NOMO-1 (cell line): Measurements from ENCODE around the gene MC1R.

ENCODE experiments used
- DNase-seq, 2 experiments: peaks; one replicate each; lab custom pipeline; 2025; ENCODE audit not compliant: unreplicated experiment in 2 of 2; lab: John Stamatoyannopoulos, UW

MC1R gene

GRCh38 chr16:89895482-89896250 lies 23.0 kb upstream of the MC1R start:
- no peak for DNase-seq

- DNase-seq = no peak
These were observed 21.5 kb upstream of the MC1R start for GRCh38 chr16:89897204-89897603.

DNA sequence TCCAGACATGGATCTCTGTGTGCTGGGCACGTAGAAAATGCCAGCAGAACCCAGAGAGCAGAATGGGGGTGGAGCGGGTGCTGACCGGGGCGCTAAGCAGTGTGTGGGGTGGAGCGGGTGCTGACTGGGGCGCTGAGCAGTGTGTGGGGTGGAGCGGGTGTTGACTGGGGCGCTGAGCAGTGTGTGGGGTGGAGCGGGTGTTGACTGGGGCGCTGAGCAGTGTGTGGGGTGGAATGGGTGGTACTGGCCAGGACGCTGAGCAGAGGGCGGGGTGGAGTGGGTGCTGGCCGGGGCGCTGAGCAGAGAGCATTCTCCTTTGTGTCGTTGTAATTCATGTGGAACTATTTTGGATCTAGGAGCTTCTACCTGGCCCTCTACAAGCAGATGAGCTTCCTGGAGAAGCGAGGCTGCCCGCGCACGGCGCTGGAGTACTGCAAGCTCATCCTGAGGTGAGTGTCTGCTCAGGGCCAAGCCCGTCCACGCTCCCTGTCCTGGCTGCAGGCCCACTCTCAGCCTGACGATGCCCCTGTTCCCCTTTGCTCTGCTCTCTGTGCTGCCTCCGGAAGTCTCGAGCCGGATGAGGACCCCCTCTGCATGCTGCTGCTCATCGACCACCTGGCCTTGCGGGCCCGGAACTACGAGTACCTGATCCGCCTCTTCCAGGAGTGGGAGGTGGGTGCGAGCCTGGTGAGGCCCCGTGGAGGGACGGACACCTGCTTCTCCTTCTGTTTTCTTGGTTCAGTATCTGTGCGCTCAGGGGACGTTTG lies 20.3 kb upstream of the MC1R start:
- DNase-seq = no peak

DNA sequence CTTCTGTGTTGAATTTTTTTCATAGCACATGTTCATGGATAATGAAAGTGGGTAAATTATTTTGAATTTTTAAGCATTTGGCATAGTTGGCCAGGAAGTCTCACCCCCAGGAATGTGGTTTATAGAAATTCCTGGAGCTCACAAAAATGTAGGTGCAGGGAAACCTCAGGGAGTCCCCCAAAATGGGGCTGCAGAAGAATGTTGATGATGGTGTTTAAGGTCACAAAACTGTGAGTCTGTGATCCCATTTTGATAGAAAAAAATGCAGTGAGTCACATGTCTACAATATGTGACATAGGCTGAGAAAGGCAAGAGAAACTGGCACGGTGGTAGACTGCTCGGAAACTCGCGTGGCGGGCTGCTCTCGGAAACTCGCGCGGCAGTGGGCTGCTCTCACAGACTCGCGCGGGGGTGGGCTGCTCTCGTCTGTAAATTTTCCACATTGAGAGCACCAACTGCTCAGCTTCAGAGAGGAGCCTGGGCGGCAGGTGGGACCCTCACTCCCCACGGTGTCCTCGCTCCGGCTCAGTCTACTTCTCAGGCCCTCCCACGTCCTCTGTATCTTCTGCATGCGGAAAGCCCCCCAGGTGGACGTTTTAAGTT lies 18.7 kb upstream of the MC1R start:
- DNase-seq = no peak

GRCh38 chr16:89900885-89901284 lies 17.8 kb upstream of the MC1R start:
- DNase-seq = no peak

DNA sequence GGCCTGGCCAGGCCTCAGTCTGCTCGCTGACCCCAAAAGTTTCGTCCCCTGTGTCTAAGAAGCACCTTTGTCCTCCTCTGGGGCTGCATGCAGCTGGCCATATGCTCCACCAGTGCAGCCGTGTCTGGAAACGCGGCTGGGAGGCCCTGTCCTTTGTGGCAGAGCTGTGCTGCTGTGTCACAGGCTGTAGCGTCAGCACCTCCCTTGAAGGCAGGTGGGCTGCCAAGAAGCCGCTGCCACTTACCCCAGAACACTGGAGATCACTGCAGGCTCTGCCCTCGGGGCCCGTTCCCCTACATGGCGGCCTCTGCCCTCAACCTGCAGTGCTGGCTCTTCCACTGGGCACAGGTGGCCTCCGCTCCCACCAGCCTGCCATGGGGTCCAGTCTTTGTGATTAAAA lies 15.7 kb upstream of the MC1R start:
- DNase-seq = no peak

- DNase-seq = no peak
These were observed 14.7 kb upstream of the MC1R start for GRCh38 chr16:89903908-89904515.

DNA sequence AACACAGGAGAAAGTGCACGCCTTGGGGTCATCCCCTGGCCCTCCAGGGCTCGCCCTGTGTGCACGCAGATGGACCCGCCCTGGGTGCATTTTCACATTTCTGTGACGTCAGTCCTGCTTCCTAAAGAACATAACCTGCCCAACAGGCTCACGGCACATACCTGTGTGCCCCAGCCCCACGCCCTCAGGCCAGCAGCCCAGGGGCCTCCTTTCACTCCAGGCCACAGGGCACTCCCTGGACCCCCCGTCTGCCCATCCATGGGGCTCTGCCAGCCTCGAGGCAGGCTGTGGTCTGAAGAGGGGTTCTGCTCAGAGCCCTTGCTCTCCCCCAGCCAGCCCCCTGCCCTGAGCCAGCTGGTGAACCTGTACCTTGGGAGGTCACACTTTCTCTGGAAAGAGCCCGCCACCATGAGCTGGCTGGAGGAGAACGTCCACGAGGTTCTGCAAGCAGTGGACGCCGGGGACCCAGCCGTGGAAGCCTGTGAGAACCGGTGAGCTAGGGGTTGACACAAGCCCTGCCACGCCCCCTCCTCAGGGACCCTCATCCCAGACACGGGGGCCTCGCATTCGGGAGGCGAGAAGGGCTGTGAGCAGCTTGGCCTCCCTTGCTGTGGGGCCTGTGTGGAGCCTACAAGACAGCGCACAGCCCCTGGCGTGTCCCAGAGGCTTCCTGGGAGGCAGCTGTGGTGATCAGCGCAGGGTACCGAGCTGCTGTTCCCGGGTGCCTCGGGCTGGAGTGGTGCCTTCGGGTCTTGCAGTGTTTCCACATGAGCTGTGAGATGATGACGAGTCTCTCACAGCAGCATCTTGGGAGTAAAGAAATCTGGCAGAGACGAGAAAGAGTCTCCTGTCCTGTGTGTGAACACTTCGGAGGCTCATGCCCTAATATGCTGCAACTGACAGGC lies 13.8 kb upstream of the MC1R start:
- DNase-seq = no peak

GRCh38 chr16:89905511-89906139 lies 13.0 kb upstream of the MC1R start:
- no peak for DNase-seq

DNA sequence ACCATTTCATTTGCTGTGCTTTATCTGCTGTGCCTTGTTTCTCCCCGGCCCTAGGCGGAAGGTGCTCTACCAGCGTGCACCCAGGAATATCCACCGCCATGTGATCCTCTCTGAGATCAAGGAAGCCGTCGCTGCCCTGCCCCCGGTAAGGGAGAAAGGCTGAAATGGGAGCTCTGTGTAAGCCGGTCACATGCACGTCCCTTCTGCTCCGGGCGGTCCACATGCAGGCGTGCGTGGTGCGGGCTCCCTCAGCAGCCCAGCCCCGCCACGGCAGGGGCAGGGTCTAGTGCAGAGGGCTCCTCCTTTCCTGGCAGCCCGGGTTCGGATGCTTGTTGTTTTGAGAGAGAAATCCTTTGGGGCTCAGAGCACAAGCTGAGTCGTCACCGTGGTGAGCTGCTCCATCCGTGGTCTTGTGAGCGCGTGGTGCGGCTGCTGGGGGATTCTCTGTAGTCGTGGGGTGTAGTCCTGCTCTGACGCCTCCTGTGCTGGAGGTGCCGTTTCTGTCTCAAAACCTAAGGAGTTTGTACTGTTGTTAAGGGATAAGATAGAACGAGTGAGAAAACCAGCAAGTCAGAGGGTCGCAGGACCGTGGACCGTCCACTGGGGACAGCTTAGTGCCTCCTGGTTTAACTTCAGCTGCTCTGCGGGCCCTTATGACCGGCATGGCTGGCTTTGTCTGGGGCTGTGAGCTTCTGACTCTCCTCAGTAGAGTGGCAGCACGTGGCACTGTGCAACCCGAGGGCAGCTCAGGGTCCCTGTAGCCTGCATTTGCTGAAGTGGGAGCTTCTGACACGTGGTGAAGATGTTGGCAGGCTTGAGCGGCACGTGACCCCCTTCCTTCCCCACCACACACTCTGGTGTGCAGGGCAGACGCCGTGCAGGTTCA lies 12.3 kb upstream of the MC1R start:
- no peak for DNase-seq

GRCh38 chr16:89907055-89907814 lies 11.4 kb upstream of the MC1R start:
- no peak for DNase-seq

GRCh38 chr16:89908236-89908635 lies 10.4 kb upstream of the MC1R start:
- no peak for DNase-seq

DNA sequence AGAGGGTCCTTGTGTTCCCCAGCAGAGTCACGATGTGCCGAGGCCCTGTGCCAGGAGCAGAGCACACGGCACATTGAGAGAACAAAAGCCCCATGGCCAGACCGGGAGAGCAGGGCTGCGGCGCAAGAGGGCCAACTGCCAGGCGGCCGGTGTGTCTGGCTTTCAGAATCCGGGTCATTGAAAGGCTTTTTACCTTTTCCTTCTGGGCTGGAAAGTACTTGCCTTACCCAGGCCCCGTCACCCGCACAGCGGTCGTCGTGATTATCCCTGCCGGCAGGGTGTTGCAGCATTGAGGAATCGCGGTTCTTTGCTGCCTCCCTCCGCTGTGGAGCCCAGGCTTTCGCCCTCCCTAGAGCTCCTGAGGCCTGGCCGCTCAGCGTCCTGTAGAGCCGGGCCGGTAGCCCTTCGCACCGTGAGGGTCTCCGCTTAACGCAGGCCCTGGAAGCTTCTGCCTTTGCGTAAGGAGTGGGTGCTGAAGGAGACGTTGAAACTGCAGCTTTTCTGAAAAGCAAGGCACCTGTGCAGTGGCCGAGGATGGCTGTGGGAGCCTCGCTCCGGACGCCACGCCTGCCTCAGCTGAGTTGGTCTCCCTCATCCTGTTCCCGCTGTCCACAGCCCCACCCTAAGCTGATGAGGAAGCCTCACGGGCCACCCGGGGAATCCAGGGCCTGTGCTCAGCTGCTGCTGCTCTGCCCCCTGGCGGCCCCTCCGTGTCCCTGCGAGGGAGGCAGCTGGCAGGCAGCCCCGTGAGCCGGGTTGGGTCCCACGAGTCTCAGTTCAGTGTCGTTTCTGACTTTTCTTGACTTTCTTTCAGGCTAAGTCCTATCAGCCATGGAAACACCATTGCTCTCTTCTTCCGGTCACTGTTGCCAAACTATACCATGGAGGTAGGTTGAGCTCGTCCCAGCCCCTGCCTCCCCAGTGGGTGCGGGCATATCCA lies 8.6 kb upstream of the MC1R start:
- peak; percentile 31 to 57 for DNase-seq

- no peak for DNase-seq
These were observed 7.8 kb upstream of the MC1R start for GRCh38 chr16:89910717-89911354.

DNA sequence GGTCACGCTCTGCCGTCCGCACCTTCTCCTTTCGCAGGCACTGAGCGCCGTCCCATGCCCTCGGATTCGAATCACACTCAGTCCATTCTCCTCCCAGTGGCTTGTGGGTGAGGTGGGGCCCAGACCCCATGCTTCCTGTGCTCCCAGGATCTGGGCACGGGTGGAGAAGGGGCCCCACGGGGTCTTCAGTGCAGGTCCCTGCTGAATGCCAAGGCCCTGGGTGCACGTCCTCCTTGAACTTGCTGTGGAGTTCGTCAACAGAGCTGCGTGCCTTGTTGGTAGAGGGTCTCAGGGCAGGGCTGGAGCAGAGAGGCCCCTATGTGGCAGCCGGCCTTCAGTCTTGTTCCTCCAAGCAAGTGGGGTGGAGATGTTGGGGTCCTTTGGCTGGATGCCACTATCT lies 7.3 kb upstream of the MC1R start:
- no peak for DNase-seq

DNA sequence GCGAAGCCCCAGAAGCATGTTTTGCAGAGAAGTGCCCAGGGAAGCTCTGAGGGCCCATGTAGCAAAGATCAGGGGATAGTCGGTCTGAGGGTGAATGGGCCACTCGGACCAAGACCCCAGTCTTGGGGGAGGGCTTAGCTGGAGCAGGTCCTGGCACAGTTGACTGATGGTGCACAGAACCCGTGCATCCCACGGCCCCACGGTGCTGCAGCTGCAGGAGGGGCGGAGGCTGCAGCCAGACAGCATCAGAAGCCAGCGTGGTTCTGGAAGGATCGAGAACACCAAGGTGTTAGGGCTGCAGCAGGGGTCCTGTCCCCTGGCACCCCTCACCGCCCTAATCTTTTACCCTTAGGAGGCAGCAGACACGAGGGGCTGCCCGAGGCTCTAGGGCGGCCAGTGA lies 6.5 kb upstream of the MC1R start:
- no peak for DNase-seq

DNA sequence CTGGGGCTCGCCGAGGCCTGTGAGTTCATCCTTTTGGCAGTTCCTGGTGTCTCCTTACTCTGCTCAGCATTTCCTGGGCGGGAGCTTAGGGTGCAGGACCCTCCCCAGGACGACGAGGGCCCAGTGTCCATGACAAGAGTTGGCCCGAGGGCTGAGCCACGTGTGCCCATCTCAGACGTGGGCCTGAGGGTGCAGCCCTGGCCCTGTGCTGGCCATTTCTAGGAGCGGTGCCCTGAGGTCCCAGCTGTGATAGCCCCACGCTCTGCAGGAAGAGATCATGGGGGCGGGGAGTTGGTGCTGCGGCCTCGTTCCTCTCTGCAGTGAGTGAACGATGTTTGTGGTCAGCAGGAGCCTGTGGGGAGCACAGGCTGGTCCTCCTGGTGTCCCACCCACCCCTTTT lies 6.0 kb upstream of the MC1R start:
- no peak for DNase-seq
